Adrenal gland (tissue), 5 donors: Measurements from ENCODE around the gene PPME1.
"Not testable (repeated sequence)": the region's sequence is repeated elsewhere in the genome, so short reads cannot be mapped to it uniquely, and the experiment has no call there.

Source experiments
- POLR2A ChIP-seq, 2 donors: fragments of 450-650 bp; IDR thresholded peaks; one replicate each; pipeline ENCODE4 v1.6.1; 2017; ENCODE audit warnings: antibody characterized with exemption in 2 of 2, mild to moderate bottlenecking in 2 of 2, moderate library complexity in 1 of 2
- TF ChIP-seq, protein P1 (sequence below), 6 experiments: fragments of 450-650 bp in 4 of 6; fragments of 200-600 bp in 2 of 6; sonication (generic) in 1 of 6; IDR thresholded peaks; 1 replicate in 5 of 6; 2 replicates in 1 of 6; pipeline versions ENCODE4 v1.5.1 to v1.8.0; 2016 to 2021; ENCODE audit warnings: antibody characterized with exemption in 6 of 6, mild to moderate bottlenecking in 2 of 6, moderate library complexity in 1 of 6
- donor health status: DM: no; HTN: no; CAD: no.

GRCh38 chr11:74139919-74140431 lies 31.1 kb upstream of the PPME1 start:
- TF ChIP-seq, protein P1, sequence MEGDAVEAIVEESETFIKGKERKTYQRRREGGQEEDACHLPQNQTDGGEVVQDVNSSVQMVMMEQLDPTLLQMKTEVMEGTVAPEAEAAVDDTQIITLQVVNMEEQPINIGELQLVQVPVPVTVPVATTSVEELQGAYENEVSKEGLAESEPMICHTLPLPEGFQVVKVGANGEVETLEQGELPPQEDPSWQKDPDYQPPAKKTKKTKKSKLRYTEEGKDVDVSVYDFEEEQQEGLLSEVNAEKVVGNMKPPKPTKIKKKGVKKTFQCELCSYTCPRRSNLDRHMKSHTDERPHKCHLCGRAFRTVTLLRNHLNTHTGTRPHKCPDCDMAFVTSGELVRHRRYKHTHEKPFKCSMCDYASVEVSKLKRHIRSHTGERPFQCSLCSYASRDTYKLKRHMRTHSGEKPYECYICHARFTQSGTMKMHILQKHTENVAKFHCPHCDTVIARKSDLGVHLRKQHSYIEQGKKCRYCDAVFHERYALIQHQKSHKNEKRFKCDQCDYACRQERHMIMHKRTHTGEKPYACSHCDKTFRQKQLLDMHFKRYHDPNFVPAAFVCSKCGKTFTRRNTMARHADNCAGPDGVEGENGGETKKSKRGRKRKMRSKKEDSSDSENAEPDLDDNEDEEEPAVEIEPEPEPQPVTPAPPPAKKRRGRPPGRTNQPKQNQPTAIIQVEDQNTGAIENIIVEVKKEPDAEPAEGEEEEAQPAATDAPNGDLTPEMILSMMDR (IDR thresholded peaks at IDR 0.05): not testable (repeated sequence)
- TF ChIP-seq POLR2A (IDR thresholded peaks at IDR 0.05): not testable (repeated sequence)
